Mucosa of gallbladder (tissue), 1 donor: ENCODE results near the gene GABRG3. TPM values are rescaled to one million over a fixed set of nuclear protein-coding genes. Genes with fewer than 3 reads are reported as not detected.

ENCODE experiments used
- DNase-seq: peaks from one replicate; pipeline ENCODE4 v3.0.0-alpha.2; 2020; ENCODE audit warnings: low spot score
- total RNA-seq: library from RNA; stranded (reverse); gene quantifications from one replicate; pipeline ENCODE4 v1.2.1, GENCODE V29; 2021
- donor health status: DM: no; HTN: no; CAD: no.

Gene GABRG3
- total RNA-seq, 1 donor from 2014 or later, result not detected

- no peak for DNase-seq
Observed at GRCh38 chr15:27248251-27248650, 277.3 kb downstream of the GABRG3 start.

- DNase-seq, result no peak
Observed at GRCh38 chr15:27249046-27249759, 278.2 kb downstream of the GABRG3 start.

GRCh38 chr15:27249760-27250109 lies 278.8 kb downstream of the GABRG3 start:
- DNase-seq, result no peak

- peak; percentile 36 for DNase-seq
Observed at GRCh38 chr15:27250223-27250622, 279.2 kb downstream of the GABRG3 start.

- no peak for DNase-seq
Observed at GRCh38 chr15:27254055-27254454, 283.1 kb downstream of the GABRG3 start.

GRCh38 chr15:27254801-27255200 lies 283.8 kb downstream of the GABRG3 start:
- DNase-seq, result no peak

GRCh38 chr15:27256446-27256845 lies 285.5 kb downstream of the GABRG3 start:
- DNase-seq, result no peak

GRCh38 chr15:27258287-27258686 lies 287.3 kb downstream of the GABRG3 start:
- DNase-seq, result no peak

- DNase-seq, result no peak
Observed at GRCh38 chr15:27260523-27260922, 289.5 kb downstream of the GABRG3 start.

- DNase-seq, result no peak
Observed at GRCh38 chr15:27268923-27269322, 297.9 kb downstream of the GABRG3 start.

- no peak for DNase-seq
Observed at GRCh38 chr15:27271258-27271657, 300.3 kb downstream of the GABRG3 start.

GRCh38 chr15:27272427-27272826 lies 301.4 kb downstream of the GABRG3 start:
- DNase-seq, result no peak

GRCh38 chr15:27273506-27273905 lies 302.5 kb downstream of the GABRG3 start:
- no peak for DNase-seq

- no peak for DNase-seq
Observed at GRCh38 chr15:27278761-27279160, 307.8 kb downstream of the GABRG3 start.

- DNase-seq, result no peak
Observed at GRCh38 chr15:27292641-27293040, 321.7 kb downstream of the GABRG3 start.

- DNase-seq, result no peak
Observed at GRCh38 chr15:27293607-27294006, 322.6 kb downstream of the GABRG3 start.

- DNase-seq, result no peak
Observed at GRCh38 chr15:27317736-27318135, 346.8 kb downstream of the GABRG3 start.

- DNase-seq, result no peak
Observed at GRCh38 chr15:27323801-27324200, 352.8 kb downstream of the GABRG3 start.

GRCh38 chr15:27324886-27325615 lies 354.1 kb downstream of the GABRG3 start:
- peak; percentile 42 for DNase-seq

- DNase-seq, result no peak
Observed at GRCh38 chr15:27327467-27328025, 356.6 kb downstream of the GABRG3 start.

GRCh38 chr15:27328186-27328585 lies 357.2 kb downstream of the GABRG3 start:
- no peak for DNase-seq

GRCh38 chr15:27328608-27329007 lies 357.6 kb downstream of the GABRG3 start:
- DNase-seq, result no peak

- no peak for DNase-seq
Observed at GRCh38 chr15:27330326-27330725, 359.3 kb downstream of the GABRG3 start.
